ENCODE data around the gene ANKRD28.

DNA sequence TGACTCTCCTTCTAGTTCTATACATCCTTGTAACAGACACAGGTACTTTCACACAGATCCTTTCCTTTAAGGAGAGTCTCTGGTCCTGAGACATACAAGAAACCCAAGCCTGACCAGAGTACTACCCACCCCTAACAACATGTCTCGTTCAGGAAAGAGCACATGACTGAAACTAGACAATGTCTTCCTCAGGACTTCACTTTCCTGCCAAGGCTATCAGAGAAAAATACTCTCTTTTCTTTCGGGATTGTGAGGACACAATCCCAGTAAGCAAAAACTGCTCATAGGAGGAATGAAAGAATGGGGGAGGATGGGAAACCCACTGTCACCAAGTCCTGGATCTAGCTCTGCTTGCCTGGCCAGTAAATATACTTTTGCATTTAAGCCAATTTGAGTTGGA lies 11.5 kb upstream of the ANKRD28 start:
- TF ChIP-seq, protein P1, sequence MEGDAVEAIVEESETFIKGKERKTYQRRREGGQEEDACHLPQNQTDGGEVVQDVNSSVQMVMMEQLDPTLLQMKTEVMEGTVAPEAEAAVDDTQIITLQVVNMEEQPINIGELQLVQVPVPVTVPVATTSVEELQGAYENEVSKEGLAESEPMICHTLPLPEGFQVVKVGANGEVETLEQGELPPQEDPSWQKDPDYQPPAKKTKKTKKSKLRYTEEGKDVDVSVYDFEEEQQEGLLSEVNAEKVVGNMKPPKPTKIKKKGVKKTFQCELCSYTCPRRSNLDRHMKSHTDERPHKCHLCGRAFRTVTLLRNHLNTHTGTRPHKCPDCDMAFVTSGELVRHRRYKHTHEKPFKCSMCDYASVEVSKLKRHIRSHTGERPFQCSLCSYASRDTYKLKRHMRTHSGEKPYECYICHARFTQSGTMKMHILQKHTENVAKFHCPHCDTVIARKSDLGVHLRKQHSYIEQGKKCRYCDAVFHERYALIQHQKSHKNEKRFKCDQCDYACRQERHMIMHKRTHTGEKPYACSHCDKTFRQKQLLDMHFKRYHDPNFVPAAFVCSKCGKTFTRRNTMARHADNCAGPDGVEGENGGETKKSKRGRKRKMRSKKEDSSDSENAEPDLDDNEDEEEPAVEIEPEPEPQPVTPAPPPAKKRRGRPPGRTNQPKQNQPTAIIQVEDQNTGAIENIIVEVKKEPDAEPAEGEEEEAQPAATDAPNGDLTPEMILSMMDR (IDR thresholded peaks at IDR 0.05), result no peak
- no peak for TF ChIP-seq POLR2A (IDR thresholded peaks at IDR 0.05)
- no peak for TF ChIP-seq EP300 (IDR thresholded peaks at IDR 0.05)

All from ovary (tissue), 3 donors.